Muscle layer of duodenum (tissue), 2 donors: ENCODE measurements around the gene TJP1.
"Not testable (repeated sequence)": the region's sequence is repeated elsewhere in the genome, so short reads cannot be mapped to it uniquely, and the experiment has no call there.

Experiments
- H3K27ac ChIP-seq: one replicate; pipeline ENCODE4 v1.7.0; 2013; ENCODE audit warnings: mild to moderate bottlenecking, low read length
- H3K27me3 ChIP-seq: one replicate; pipeline ENCODE4 v1.7.0; 2013; ENCODE audit warnings: low read depth, mild to moderate bottlenecking, control low read depth, low read length
- H3K36me3 ChIP-seq, 2 donors: one replicate each; pipeline ENCODE4 v1.7.0; 2013; ENCODE audit warnings: low read length in 2 of 2, control low read depth in 1 of 2, mild to moderate bottlenecking in 1 of 2; ENCODE audit not compliant: insufficient read depth in 2 of 2, control insufficient read depth in 1 of 2
- H3K4me1 ChIP-seq, 2 donors: one replicate each; pipeline ENCODE4 v1.7.0; 2013; ENCODE audit warnings: low read length in 2 of 2, mild to moderate bottlenecking in 2 of 2, control low read depth in 1 of 2, moderate library complexity in 1 of 2; ENCODE audit not compliant: insufficient read depth in 2 of 2, control insufficient read depth in 1 of 2
- H3K4me3 ChIP-seq, 2 donors: one replicate each; pipeline ENCODE4 v1.7.0; 2013; ENCODE audit warnings: low read length in 2 of 2, low read depth in 1 of 2, mild to moderate bottlenecking in 1 of 2
- H3K9me3 ChIP-seq, 2 donors: one replicate each; pipeline ENCODE4 v1.7.0; 2013; ENCODE audit warnings: low read length in 2 of 2, control low read depth in 1 of 2, mild to moderate bottlenecking in 1 of 2; ENCODE audit not compliant: control insufficient read depth in 1 of 2
- donor health status: healthy.

The TJP1 gene

DNA sequence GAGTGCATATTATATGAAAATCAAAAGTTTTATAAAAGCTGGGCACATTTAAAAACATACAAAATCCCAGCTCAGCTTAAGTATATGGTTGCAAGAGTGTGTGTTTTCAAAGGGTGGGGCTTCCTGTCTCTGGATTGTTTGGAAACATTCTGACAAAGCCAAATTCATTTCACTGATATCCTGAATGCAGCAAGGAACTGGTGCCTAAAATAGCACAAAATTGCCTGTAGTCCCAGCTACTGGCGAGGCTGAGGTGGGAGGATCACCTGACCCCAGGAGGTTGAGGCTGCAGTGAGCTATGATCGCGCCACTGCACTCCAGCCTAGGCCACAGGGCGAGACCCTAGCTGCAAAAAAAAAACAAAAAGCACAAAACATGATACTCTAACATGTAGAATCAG lies 13.0 kb upstream of the TJP1 start:
- no peaks in the 10 kb centered on the region for H3K9me3 ChIP-seq
- H3K4me3 ChIP-seq, result no peak overlapping the region
- H3K36me3 ChIP-seq, result no peaks in the 10 kb centered on the region
- H3K27ac ChIP-seq, result no peak overlapping the region
- no peaks in the 10 kb centered on the region for H3K27me3 ChIP-seq
- no peaks in the 10 kb centered on the region for H3K4me1 ChIP-seq

DNA sequence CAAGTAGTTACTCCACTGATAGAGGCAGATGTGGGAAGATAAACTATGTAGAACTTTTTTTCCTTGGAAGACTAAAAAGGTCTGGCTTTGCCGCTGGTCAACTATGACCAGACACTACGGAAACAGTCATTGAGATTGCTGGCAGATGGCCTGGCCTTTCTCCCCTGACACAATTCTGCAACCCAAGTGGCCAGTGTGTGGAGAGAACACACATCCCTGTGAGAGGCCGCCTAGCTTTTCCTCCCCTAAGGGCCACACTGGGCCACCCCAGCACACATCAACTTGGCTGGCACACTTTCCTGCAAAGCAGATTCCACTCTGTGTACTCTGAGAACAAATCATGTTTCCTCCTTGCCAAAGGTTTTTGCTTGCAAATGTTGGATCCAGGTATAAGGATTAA lies 10.4 kb upstream of the TJP1 start:
- Histone ChIP-seq H3K4me1 (no peaks in the 10 kb centered on the region), H3K27me3 (no peaks in the 10 kb centered on the region), H3K36me3 (no peaks in the 10 kb centered on the region), H3K9me3 (no peaks in the 10 kb centered on the region), H3K4me3 (no peak overlapping the region), H3K27ac (no peak overlapping the region)

DNA sequence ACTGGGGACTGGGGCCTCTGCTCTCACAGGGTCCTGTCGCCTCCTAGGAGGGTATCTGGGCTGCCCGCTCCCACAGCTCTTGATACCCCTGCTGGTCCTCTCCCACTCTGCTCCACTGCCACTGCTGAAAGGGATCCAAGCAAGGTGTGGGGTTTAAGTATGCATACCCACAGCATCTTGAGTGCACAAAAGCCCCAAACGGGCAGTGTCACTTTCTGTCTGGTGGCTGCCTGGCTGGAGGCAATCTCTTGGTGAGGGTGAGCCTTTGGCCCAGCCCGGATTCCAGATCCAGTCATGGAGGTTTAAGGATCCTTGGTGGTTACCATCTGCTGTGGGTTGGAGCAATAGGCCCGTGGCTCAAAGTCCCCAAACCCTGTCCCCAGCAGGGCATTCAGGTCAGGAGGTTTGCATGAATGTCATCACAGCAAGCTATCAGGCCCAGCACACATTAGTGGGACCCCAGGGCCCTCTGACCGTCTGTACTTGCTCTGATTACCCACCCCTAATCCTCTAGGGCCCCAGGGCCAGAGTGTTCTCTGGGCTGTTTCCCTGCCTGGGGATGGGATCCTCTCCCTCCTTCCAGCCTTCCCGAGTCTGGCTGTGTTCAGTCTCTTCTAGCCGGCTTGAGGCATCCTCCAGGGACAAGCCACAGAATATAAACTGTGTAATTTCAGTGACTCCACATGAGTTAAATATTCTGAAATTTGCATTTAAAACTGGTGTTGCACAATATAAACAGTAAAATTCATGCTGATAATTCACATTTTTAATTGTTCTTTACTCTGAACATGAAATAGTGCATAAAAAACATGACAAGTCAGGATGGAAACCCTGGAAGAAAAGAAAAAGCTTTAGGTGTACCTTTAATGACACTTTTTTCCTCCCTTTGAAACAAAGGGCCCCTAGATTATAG lies 4.9 kb upstream of the TJP1 start:
- Histone ChIP-seq H3K27me3 (no peaks in the 10 kb centered on the region), H3K36me3 (no peaks in the 10 kb centered on the region), H3K4me1 (no peaks in the 10 kb centered on the region), H3K27ac (no peak overlapping the region), H3K9me3 (no peaks in the 10 kb centered on the region), H3K4me3 (no peak overlapping the region)

DNA sequence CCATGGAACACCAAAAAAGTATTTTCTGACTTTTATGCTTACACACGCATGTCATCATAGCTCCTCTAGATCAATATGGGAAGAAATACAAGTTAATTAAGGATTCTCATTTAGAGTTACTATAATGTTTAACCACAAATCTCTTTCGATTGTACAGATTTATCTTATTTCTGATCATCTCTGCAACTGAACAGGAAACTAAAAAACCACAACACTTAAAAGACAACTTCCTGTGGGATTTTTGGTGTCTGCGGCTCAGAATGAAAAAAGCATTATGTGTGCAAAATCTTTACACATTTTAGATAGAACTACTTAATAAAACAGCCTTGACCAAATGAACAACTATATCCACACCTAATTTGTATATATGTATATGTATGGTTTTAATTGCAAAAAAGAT lies 3.0 kb upstream of the TJP1 start:
- H3K9me3 ChIP-seq, result no peaks in the 10 kb centered on the region
- H3K27ac ChIP-seq, result no peak overlapping the region
- no peak overlapping the region for H3K4me3 ChIP-seq
- H3K36me3 ChIP-seq, result no peaks in the 10 kb centered on the region
- H3K27me3 ChIP-seq, result no peaks in the 10 kb centered on the region
- no peaks in the 10 kb centered on the region for H3K4me1 ChIP-seq

DNA sequence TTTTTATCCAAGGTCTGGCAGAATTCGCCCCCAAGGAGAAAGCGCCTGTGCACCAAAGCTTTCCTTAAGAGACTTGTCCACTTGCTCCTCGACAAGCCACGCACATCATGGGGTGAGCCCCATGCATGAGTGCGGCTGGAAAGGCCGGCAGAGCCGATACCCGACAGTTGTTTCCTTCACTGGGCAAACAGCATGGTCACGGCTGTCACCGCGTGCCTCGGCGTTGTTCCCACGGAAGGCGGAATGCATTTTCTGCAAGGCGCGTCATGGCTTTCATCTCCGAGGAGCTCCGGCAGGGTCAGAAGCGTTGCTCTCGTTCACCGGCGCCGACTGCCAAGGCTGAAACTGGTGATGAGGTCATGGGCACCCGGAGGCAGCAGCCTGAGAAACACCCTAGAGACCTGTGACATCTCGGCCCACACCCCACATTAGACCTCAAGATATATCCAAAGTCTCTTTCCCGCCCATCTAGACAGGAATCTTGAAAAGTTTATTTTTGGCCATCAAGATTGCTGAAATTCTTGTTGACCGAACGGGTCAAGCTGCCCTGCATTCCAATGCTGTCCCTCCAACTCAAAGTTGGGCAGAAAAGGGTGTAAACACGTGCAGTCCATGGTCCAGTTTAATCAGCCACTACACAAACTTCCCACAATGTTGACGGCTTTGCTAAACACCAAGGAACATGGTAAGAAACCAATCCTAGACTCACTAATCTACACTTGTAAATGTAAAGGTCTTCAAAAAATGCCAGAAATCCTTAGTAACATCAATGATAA lies 604 bp upstream of the TJP1 start:
- Histone ChIP-seq H3K9me3 (no peaks in the 10 kb centered on the region), H3K36me3 (no peaks in the 10 kb centered on the region), H3K27ac (peak overlapping the region; percentile 84), H3K4me1 (peaks cover 0 to 8% of the 10 kb centered on the region in 2 donors), H3K4me3 (peak overlapping the region; percentile 78 to 83), H3K27me3 (no peaks in the 10 kb centered on the region)

DNA sequence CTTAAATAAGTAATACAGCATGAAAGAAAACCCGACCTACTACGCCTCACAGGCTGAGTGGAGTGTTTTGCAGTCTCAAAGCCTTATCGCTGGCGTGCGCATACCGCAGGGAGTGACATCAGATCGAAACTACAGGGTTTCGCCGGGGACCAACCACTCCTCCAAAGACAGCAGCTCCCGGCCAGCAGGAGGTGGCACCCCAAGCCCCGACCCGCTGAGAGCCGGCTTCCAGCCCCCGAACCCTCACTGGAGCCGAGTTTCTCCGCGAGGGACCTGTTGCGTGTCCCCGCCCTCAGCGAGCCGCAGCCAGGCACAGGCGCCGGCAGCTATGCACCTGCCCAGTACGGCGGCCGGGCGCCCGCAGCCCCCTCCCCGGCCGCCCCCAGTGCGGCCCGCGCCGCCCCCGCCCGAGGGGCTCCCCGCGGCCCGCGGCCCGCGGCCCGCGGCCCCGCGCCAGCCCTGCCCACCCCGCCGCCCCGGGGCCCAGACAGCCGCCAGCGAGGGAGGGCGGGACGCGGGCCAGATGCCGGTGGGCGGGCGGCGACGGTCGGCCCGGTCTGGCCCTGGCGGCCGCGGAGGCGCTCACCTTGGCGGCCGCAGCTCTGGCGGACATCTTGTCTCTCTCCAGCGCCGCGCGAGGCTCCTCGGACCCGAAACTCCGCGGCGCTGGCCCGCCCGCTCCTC lies 710 bp downstream of the TJP1 start:
- H3K36me3 ChIP-seq, result no peaks in the 10 kb centered on the region
- H3K4me3 ChIP-seq, result peak overlapping the region; percentile 53 to 78
- H3K27me3 ChIP-seq, result no peaks in the 10 kb centered on the region
- H3K4me1 ChIP-seq, result peaks cover 0 to 8% of the 10 kb centered on the region in 2 donors
- peak overlapping the region; percentile 70 for H3K27ac ChIP-seq
- H3K9me3 ChIP-seq, result no peaks in the 10 kb centered on the region

DNA sequence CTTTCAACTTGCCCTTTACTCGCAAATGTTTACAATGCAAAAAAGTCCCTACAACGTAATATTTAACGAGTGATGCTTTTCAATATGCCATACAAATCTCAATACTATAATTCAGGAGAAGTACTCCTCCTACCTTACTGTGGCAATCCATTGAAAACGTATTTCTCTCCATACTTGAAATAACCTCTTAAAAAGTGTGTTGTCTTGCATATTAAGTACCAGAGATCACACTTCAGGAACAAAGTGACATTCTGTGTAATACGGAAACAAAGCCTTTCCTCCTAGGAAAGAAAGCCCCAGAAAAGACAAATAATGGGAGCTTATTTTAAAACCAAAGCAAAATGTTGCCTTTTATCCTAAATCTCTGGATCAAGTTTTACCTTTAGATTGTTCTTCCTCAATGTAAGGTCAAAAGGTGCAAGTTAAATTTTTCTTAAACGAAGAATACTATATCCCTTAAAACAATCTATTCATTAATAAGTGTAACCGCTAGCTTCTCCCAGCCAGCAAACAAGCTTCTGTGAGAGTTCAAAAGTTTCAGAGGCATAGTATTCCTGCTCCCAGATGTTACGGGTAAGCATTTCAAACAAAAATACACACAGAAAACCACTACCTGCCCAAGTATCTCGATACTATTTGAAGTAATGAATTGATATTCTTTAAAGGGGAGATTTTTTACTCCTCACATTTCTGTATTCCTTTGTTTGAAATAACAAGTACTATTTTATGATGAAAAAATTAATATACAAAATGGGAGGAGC lies 1.7 kb downstream of the TJP1 start:
- Histone ChIP-seq H3K9me3 (no peaks in the 10 kb centered on the region), H3K27ac (peak overlapping the region; percentile 70), H3K4me1 (peaks cover 0 to 17% of the 10 kb centered on the region in 2 donors)

DNA sequence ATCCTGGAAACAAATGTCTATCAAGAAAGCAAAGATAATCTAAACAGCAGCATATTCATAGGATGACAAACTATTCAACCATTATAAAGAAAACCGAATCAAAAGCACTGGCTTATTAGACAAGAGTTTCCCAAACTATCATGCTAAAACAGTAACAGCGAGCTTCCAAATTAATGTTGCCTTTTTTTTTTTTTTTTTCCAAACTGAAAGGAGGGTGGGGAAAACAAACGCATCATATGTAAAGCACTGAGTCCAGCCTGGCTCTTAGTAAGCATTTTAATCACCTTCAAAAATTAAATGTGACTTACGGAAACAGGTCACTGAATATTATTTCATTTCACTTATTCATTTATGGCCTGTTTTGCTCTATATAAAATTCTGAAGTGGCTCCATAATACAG lies 2.3 kb downstream of the TJP1 start:
- Histone ChIP-seq H3K9me3 (no peaks in the 10 kb centered on the region), H3K27me3 (no peaks in the 10 kb centered on the region), H3K36me3 (no peaks in the 10 kb centered on the region), H3K4me1 (peaks cover 0 to 17% of the 10 kb centered on the region in 2 donors), H3K4me3 (peak overlapping the region; percentile 53 to 78), H3K27ac (peak overlapping the region; percentile 70)

More for the DNA sequence above, 1.7 kb downstream of the TJP1 start:
- Histone ChIP-seq H3K4me3 (peak overlapping the region; percentile 53 to 78), H3K36me3 (no peaks in the 10 kb centered on the region), H3K27me3 (no peaks in the 10 kb centered on the region)

DNA sequence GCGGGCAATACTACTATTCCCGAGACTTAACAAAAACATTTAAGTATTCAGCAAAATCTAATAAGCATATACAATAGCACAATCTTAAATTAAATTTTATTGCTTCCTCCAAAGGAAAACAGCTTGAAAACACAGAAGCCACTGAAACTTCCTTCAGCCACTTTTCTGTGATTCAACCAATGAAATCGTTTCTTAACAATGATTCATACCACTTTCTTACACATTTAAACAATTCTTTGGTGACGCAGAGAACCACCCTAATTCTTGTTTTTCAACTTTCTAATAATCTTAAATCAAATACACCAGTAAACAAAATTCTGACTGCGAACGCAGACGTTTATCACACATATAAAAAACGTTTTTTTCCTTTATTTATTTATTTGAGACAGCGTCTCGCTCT lies 4.1 kb downstream of the TJP1 start:
- Histone ChIP-seq H3K4me1 (peaks cover 0 to 23% of the 10 kb centered on the region in 2 donors), H3K27ac (no peak overlapping the region), H3K36me3 (no peaks in the 10 kb centered on the region), H3K27me3 (no peaks in the 10 kb centered on the region), H3K4me3 (no peak overlapping the region), H3K9me3 (no peaks in the 10 kb centered on the region)

DNA sequence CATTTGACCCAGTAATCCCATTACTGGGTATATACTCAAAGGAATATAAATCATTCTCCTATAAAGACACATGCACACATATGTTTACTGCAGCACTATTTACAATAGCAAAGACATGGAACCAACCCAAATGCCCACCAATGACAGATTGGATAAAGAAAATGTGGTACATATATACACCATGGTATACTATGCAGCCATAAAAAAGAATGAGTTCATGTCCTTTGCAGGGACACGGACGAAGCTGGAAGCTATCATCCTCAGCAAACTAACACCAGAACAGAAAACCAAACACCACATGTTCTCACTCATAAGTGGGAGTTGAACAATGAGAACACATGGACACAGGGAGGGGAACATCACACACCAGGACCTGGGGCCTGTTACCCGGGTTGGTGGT lies 4.8 kb downstream of the TJP1 start:
- not testable (repeated sequence) for H3K36me3 ChIP-seq, H3K27me3 ChIP-seq, H3K4me3 ChIP-seq, H3K27ac ChIP-seq, H3K9me3 ChIP-seq
- H3K4me1 ChIP-seq, result peaks cover 0 to 30% of the 10 kb centered on the region in 2 donors
